HG02870 (cell line): ENCODE measurements around the gene SLC5A8.
"Not testable (repeated sequence)": the region's sequence is repeated elsewhere in the genome, so short reads cannot be mapped to it uniquely, and the experiment has no call there.

ENCODE experiments used
- ATAC-seq: cut with Tn5 transposase; IDR thresholded peaks from one replicate; pipeline ENCODE4 v1.9.1; 2021; ENCODE audit warnings: mild to moderate bottlenecking, moderate library complexity; ENCODE audit not compliant: unreplicated experiment

SLC5A8 gene

GRCh38 chr12:101173197-101173749 lies 36.8 kb downstream of the SLC5A8 start:
- ATAC-seq: no peak

- no peak for ATAC-seq
Measured at GRCh38 chr12:101172316-101172715, 37.7 kb downstream of the SLC5A8 start.

- ATAC-seq: no peak
Measured at GRCh38 chr12:101168001-101168400, 42.0 kb downstream of the SLC5A8 start.

- ATAC-seq: no peak
Measured at GRCh38 chr12:101166866-101167265, 43.2 kb downstream of the SLC5A8 start.

- no peak for ATAC-seq
Measured at GRCh38 chr12:101165319-101165718, 44.7 kb downstream of the SLC5A8 start.

- ATAC-seq: not testable (repeated sequence)
Measured at GRCh38 chr12:101145777-101146431, 64.1 kb downstream of the SLC5A8 start.

- ATAC-seq: no peak
Measured at GRCh38 chr12:101127521-101128219, 82.4 kb downstream of the SLC5A8 start.

GRCh38 chr12:101117842-101118241 lies 92.2 kb downstream of the SLC5A8 start:
- no peak for ATAC-seq

GRCh38 chr12:101116911-101117310 lies 93.1 kb downstream of the SLC5A8 start:
- no peak for ATAC-seq

- no peak for ATAC-seq
Measured at GRCh38 chr12:101115326-101115725, 94.7 kb downstream of the SLC5A8 start.

- no peak for ATAC-seq
Measured at GRCh38 chr12:101111441-101111840, 98.6 kb downstream of the SLC5A8 start.

- ATAC-seq: no peak
Measured at GRCh38 chr12:101110866-101111265, 99.2 kb downstream of the SLC5A8 start.

- ATAC-seq: no peak
Measured at GRCh38 chr12:101108130-101108529, 101.9 kb downstream of the SLC5A8 start.

- no peak for ATAC-seq
Measured at GRCh38 chr12:101107032-101107763, 102.8 kb downstream of the SLC5A8 start.
